Measurements from ENCODE around the gene SKIC8.

SKIC8 gene

GRCh38 chr15:78272776-78273175 lies 26.6 kb downstream of the SKIC8 start:
- Mint-ChIP-seq H3K27ac (ENCODE audit: low read depth) (no peak overlapping the region), H3K4me1 (peaks cover 5% of the 10 kb centered on the region), H3K27me3 (no peaks in the 10 kb centered on the region), H3K9me3 (no peaks in the 10 kb centered on the region), H3K4me3 (no peak overlapping the region), H3K36me3 (ENCODE audit: insufficient read depth) (peaks cover 19% of the 10 kb centered on the region)
- DNase-seq (ENCODE audit: low spot score in 2 of 2) (no peak), ATAC-seq (replicated peaks; ENCODE audit: extremely low read depth, poor library complexity, severe bottlenecking) (no peak)

DNA sequence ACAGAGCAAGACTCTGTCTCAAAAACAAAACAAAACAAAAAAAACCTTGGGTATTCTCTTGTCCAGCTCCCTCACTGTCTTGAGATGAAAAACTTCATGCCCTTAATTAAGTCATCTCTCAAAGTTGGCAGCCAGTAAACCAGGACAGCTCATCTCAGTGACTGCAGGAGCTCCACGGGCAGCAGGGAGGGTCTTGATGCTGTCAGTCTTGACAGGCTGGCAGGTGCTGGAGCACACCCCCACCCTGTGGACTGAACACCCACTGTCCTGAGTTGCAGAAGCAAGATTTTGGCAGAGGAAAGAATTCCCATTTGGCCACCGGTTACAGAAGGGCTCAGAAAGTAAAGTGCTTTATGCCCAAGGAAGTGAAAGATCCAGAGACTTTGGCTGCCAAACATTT lies 27.1 kb downstream of the SKIC8 start:
- Mint-ChIP-seq H3K9me3 (no peaks in the 10 kb centered on the region), H3K4me3 (no peak overlapping the region), H3K4me1 (peaks cover 7% of the 10 kb centered on the region), H3K27ac (ENCODE audit: low read depth) (no peak overlapping the region), H3K27me3 (no peaks in the 10 kb centered on the region), H3K36me3 (ENCODE audit: insufficient read depth) (peaks cover 19% of the 10 kb centered on the region)
- ATAC-seq (replicated peaks; ENCODE audit: extremely low read depth, poor library complexity, severe bottlenecking) (no peak), DNase-seq (ENCODE audit: low spot score in 2 of 2) (no peak)

DNA sequence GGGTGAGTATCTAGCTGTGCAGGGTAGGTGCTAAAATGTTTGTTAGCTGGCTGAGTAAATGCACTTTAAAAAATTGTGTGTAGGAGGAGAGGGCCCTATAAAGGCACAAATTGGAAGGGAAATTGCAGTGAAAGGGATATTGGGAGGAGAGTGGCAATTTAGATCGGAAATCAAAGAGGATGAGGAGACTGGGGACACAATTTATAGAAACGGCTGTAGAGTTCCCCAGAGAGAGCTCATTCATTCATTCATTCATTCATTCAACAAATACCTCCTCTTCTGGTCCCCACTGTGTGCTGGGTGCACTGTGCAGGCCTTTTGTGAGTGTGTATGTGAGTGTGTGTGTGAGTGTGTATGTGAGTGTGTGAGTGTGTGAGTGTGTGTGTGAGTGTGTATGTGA lies 32.6 kb downstream of the SKIC8 start:
- peaks cover 26% of the 10 kb centered on the region for H3K4me1 Mint-ChIP-seq
- DNase-seq (ENCODE audit: low spot score in 2 of 2) (no peak), ATAC-seq (replicated peaks; ENCODE audit: extremely low read depth, poor library complexity, severe bottlenecking) (no peak)
- peaks cover 23% of the 10 kb centered on the region for H3K36me3 Mint-ChIP-seq (ENCODE audit: insufficient read depth)
- no peaks in the 10 kb centered on the region for H3K27me3 Mint-ChIP-seq
- H3K27ac Mint-ChIP-seq (ENCODE audit: low read depth): peak overlapping the region; percentile 92
- no peaks in the 10 kb centered on the region for H3K9me3 Mint-ChIP-seq
- H3K4me3 Mint-ChIP-seq: no peak overlapping the region

DNA sequence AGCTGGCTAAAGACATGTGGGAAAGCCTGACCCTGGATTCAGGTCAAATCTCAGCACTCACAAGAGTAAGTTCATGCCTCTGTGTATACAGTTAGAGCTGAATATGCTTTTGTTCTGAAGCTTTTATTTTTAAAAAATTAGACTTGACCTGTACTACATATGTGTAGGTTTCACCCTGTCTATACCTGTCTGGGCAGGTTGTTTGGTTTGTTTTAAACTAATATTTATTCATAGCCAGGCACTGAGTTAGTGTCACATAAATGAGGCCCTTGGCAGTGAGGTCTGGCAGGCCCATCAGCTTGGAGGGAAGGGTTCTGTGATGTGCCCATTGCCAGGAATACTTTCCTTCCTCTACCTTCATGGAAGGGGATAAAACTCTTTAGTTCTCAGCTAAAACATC lies 33.2 kb downstream of the SKIC8 start:
- Mint-ChIP-seq H3K27me3 (no peaks in the 10 kb centered on the region), H3K4me3 (peak overlapping the region; percentile 85), H3K27ac (ENCODE audit: low read depth) (peak overlapping the region; percentile 92)

GRCh38 chr15:78265752-78266224 lies 33.6 kb downstream of the SKIC8 start:
- Mint-ChIP-seq H3K27me3 (no peaks in the 10 kb centered on the region), H3K27ac (ENCODE audit: low read depth) (peak overlapping the region; percentile 92), H3K36me3 (ENCODE audit: insufficient read depth) (peaks cover 23% of the 10 kb centered on the region), H3K9me3 (no peaks in the 10 kb centered on the region), H3K4me1 (peaks cover 26% of the 10 kb centered on the region), H3K4me3 (peak overlapping the region; percentile 85)
- ATAC-seq (replicated peaks; ENCODE audit: extremely low read depth, poor library complexity, severe bottlenecking) (no peak), DNase-seq (ENCODE audit: low spot score in 2 of 2) (no peak)

More for the DNA sequence above, 33.2 kb downstream of the SKIC8 start:
- ATAC-seq (replicated peaks; ENCODE audit: extremely low read depth, poor library complexity, severe bottlenecking) (no peak), DNase-seq (ENCODE audit: low spot score in 2 of 2) (no peak)
- no peaks in the 10 kb centered on the region for H3K9me3 Mint-ChIP-seq
- H3K4me1 Mint-ChIP-seq: peaks cover 26% of the 10 kb centered on the region
- peaks cover 23% of the 10 kb centered on the region for H3K36me3 Mint-ChIP-seq (ENCODE audit: insufficient read depth)

DNA sequence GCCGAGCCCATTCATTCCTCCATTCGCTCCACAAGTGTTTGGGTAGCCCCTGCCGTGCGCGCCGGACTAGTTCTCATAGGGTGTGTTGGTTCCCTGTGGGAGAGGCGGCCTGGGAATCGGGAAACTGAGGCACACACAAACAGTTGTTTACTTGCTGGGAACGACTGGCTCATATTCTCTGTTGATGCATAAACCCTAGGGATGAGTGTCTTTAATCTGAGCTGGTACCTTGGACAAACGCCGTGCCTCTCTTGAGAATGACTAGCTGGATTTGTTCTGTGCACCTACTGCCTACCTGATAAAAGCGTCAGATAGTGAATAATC lies 34.3 kb downstream of the SKIC8 start:
- Mint-ChIP-seq H3K27me3 (no peaks in the 10 kb centered on the region), H3K9me3 (no peaks in the 10 kb centered on the region), H3K4me1 (peaks cover 20% of the 10 kb centered on the region), H3K36me3 (ENCODE audit: insufficient read depth) (peaks cover 21% of the 10 kb centered on the region), H3K27ac (ENCODE audit: low read depth) (peak overlapping the region; percentile 92), H3K4me3 (peak overlapping the region; percentile 85)
- ATAC-seq (replicated peaks; ENCODE audit: extremely low read depth, poor library complexity, severe bottlenecking) (no peak), DNase-seq (ENCODE audit: low spot score in 2 of 2) (no peak)

GRCh38 chr15:78264304-78265136 lies 34.9 kb downstream of the SKIC8 start, which contains the start of gene DNAJA4:
DNAJA4 (plus strand) TSS chr15:78264562; CDS start chr15:78264764, 202 bp downstream.
- H3K27ac Mint-ChIP-seq (ENCODE audit: low read depth): peak within 1 kb of the TSS; percentile 92
- H3K4me3 Mint-ChIP-seq: peak within 1 kb of the TSS; percentile 85
- no peaks in the 10 kb centered on the region for H3K9me3 Mint-ChIP-seq
- DNase-seq (ENCODE audit: low spot score in 2 of 2) (peak; percentile 45 to 50), ATAC-seq (replicated peaks; ENCODE audit: extremely low read depth, poor library complexity, severe bottlenecking) (peak; percentile 80)
- peaks cover 21% of the 10 kb centered on the region for H3K36me3 Mint-ChIP-seq (ENCODE audit: insufficient read depth)
- H3K4me1 Mint-ChIP-seq: peaks cover 20% of the 10 kb centered on the region
- H3K27me3 Mint-ChIP-seq: no peaks in the 10 kb centered on the region

DNA sequence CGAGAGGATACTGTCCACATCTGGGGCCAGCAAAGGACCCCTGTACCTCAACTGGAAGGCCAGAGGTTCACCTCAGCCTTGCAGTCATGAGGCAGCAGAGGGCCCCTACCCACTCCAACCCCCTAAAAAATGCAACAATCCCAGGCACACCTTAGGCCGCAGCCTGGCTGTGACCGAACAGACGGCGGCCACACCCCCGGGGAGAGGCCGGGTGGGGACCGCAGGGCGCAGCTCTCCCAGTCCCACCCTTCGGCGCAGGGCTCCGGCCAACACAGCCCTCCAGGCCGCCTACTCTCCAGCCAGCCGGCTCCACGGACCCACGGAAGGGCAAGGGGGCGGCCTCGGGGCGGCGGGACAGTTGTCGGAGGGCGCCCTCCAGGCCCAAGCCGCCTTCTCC lies 35.5 kb downstream of the SKIC8 start:
- Mint-ChIP-seq H3K4me3 (peak overlapping the region; percentile 85), H3K27me3 (no peaks in the 10 kb centered on the region), H3K27ac (ENCODE audit: low read depth) (peak overlapping the region; percentile 92), H3K36me3 (ENCODE audit: insufficient read depth) (peaks cover 18% of the 10 kb centered on the region), H3K4me1 (peaks cover 20% of the 10 kb centered on the region), H3K9me3 (no peaks in the 10 kb centered on the region)
- no peak for DNase-seq (ENCODE audit: low spot score in 2 of 2)
- ATAC-seq (replicated peaks; ENCODE audit: extremely low read depth, poor library complexity, severe bottlenecking): no peak

DNA sequence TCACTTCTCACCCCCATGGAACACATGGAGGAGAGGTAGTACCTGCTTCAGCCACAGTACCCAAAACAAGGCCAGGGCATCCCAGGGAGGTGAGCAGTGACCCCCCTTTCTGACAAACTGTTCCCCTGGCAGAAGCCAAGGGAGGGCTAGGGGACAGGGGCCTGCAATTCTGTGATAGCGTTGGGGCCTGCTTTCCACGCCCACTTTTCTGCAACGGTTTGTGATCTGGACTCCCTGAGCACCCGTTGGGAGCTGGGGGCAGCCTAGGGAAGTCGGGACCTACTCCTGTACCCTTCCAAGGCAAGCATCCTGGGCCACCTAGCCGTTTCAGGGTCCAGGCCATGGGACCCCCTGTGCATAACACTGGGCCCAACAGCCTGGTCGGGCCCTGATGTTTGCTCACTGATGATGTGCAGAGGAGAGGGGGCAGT lies 36.0 kb downstream of the SKIC8 start:
- ATAC-seq (replicated peaks; ENCODE audit: extremely low read depth, poor library complexity, severe bottlenecking) (no peak), DNase-seq (ENCODE audit: low spot score in 2 of 2) (no peak)
- H3K27ac Mint-ChIP-seq (ENCODE audit: low read depth): peak overlapping the region; percentile 92
- H3K4me3 Mint-ChIP-seq: peak overlapping the region; percentile 85
- peaks cover 20% of the 10 kb centered on the region for H3K4me1 Mint-ChIP-seq
- peaks cover 16% of the 10 kb centered on the region for H3K36me3 Mint-ChIP-seq (ENCODE audit: insufficient read depth)
- no peaks in the 10 kb centered on the region for H3K9me3 Mint-ChIP-seq
- no peaks in the 10 kb centered on the region for H3K27me3 Mint-ChIP-seq

DNA sequence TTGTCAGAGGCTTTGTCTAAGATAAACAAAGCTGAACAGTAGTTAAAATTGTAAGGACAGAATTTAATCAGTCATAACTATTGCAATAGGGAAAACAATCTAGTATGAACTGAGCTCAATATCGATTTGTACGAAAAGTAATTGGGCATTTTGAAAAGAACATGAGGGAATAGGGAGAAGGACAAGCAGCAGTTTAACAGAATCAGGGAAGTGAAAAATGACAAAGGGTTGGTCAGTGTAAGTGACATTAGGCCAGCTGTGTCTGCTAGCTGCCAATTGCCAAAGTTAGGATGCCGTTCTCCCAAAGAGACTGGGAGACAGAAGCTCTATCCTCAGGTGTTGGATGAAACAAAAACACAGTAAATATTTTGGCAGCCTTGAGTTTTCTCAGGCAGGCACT lies 38.3 kb downstream of the SKIC8 start:
- no peak for DNase-seq (ENCODE audit: low spot score in 2 of 2)
- ATAC-seq (replicated peaks; ENCODE audit: extremely low read depth, poor library complexity, severe bottlenecking): no peak
- H3K36me3 Mint-ChIP-seq (ENCODE audit: insufficient read depth): peaks cover 13% of the 10 kb centered on the region
- no peak overlapping the region for H3K27ac Mint-ChIP-seq (ENCODE audit: low read depth)
- H3K27me3 Mint-ChIP-seq: no peaks in the 10 kb centered on the region
- H3K4me1 Mint-ChIP-seq: peaks cover 9% of the 10 kb centered on the region
- H3K9me3 Mint-ChIP-seq: no peaks in the 10 kb centered on the region
- no peak overlapping the region for H3K4me3 Mint-ChIP-seq

GRCh38 chr15:78260489-78260888 lies 38.9 kb downstream of the SKIC8 start:
- H3K9me3 Mint-ChIP-seq: no peaks in the 10 kb centered on the region
- ATAC-seq (replicated peaks; ENCODE audit: extremely low read depth, poor library complexity, severe bottlenecking) (no peak), DNase-seq (ENCODE audit: low spot score in 2 of 2) (no peak)
- peaks cover 4% of the 10 kb centered on the region for H3K4me1 Mint-ChIP-seq
- no peaks in the 10 kb centered on the region for H3K27me3 Mint-ChIP-seq
- H3K27ac Mint-ChIP-seq (ENCODE audit: low read depth): no peak overlapping the region
- no peak overlapping the region for H3K4me3 Mint-ChIP-seq
- H3K36me3 Mint-ChIP-seq (ENCODE audit: insufficient read depth): peaks cover 11% of the 10 kb centered on the region

DNA sequence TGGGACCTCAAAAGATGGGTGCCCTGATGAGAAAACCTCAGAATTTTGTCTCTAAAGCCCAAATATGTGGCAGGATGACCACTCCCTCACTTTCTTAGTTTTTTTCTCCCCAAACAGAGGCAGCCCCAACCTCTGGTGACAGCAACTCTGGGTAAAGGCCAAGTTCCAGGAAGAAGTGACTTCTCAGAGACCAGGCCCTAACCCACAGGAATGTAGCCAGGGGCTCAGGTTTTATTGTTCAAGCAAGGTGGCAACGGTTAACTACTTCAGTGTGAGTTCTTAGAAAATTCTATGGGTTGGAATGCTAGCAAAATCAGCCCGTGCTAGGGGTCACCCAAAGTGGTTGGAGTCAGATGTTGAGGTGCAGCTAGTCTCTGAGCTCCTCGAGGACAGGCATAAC lies 40.2 kb downstream of the SKIC8 start:
- ATAC-seq (replicated peaks; ENCODE audit: extremely low read depth, poor library complexity, severe bottlenecking) (no peak), DNase-seq (ENCODE audit: low spot score in 2 of 2) (no peak)
- no peaks in the 10 kb centered on the region for H3K27me3 Mint-ChIP-seq
- no peak overlapping the region for H3K4me3 Mint-ChIP-seq
- H3K27ac Mint-ChIP-seq (ENCODE audit: low read depth): no peak overlapping the region
- peaks cover 5% of the 10 kb centered on the region for H3K36me3 Mint-ChIP-seq (ENCODE audit: insufficient read depth)
- H3K4me1 Mint-ChIP-seq: no peaks in the 10 kb centered on the region
- no peaks in the 10 kb centered on the region for H3K9me3 Mint-ChIP-seq

DNA sequence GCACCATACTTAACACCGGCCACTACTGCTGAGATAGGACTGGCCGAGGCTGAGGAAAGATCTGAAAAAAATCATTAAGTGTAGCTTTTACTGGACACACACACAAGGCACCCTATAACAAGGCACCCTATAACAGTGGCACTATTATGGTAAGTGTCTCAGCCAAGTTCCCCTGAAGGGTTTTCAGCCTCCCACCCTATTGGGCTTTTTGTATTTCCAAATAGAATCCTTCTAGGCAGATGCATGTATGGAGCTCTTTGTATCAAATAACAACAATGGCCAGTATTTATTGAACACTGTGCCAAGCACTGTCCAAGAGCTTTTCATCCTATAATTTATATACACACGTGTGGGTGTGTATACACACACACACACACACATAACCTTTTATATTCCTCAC lies 41.7 kb downstream of the SKIC8 start:
- Mint-ChIP-seq H3K4me1 (no peaks in the 10 kb centered on the region), H3K27ac (ENCODE audit: low read depth) (no peak overlapping the region), H3K4me3 (no peak overlapping the region), H3K36me3 (ENCODE audit: insufficient read depth) (no peaks in the 10 kb centered on the region), H3K27me3 (no peaks in the 10 kb centered on the region), H3K9me3 (no peaks in the 10 kb centered on the region)
- DNase-seq (ENCODE audit: low spot score in 2 of 2): no peak
- ATAC-seq (replicated peaks; ENCODE audit: extremely low read depth, poor library complexity, severe bottlenecking): no peak
